H9 (cell line): ENCODE data around the gene CBLN3. TPM values are rescaled to one million over a fixed set of nuclear protein-coding genes. Genes with fewer than 3 reads are reported as not detected.

Experiments used
- DNase-seq: peaks from one replicate; pipeline ENCODE4 v3.0.0-alpha.2; 2017
- H2AFZ ChIP-seq: one replicate; pipeline ENCODE4 v1.6.1; 2013; ENCODE audit warnings: mild to moderate bottlenecking, low read length, control low read depth, moderate library complexity
- H2AK5ac ChIP-seq: 2 replicates; pipeline ENCODE4 v1.6.1; 2013; ENCODE audit warnings: low read length, control low read depth, mixed read lengths; ENCODE audit not compliant: insufficient read length
- H2BK120ac ChIP-seq: one replicate; pipeline ENCODE4 v1.6.1; 2013; ENCODE audit warnings: low read depth, mild to moderate bottlenecking, low read length, control low read depth, inconsistent platforms; ENCODE audit not compliant: poor library complexity, severe bottlenecking
- H2BK12ac ChIP-seq: 2 replicates; pipeline ENCODE4 v1.6.1; 2013; ENCODE audit warnings: low read length, control low read depth, mixed read lengths, low read depth; ENCODE audit not compliant: insufficient read length
- H2BK15ac ChIP-seq: 2 replicates; pipeline ENCODE4 v1.6.1; 2013; ENCODE audit warnings: low read depth, low read length, control low read depth
- H2BK20ac ChIP-seq: one replicate; pipeline ENCODE4 v1.6.1; 2013; ENCODE audit warnings: low read depth, mild to moderate bottlenecking, low read length, control low read depth, inconsistent platforms; ENCODE audit not compliant: poor library complexity, severe bottlenecking
- H2BK5ac ChIP-seq: 2 replicates; pipeline ENCODE4 v1.6.1; 2013; ENCODE audit warnings: low read length, control low read depth, mixed read lengths; ENCODE audit not compliant: insufficient read length
- H3K14ac ChIP-seq: 2 replicates; pipeline ENCODE4 v1.6.1; 2013; ENCODE audit warnings: low read length, control low read depth; ENCODE audit not compliant: insufficient read depth
- H3K18ac ChIP-seq: 2 replicates; pipeline ENCODE4 v1.6.1; 2013; ENCODE audit warnings: low read depth, mild to moderate bottlenecking, mixed read lengths, low read length, control low read depth; ENCODE audit not compliant: insufficient read length
- H3K23ac ChIP-seq: 2 replicates; pipeline ENCODE4 v1.6.1; 2013; ENCODE audit warnings: low read length, control low read depth, mixed read lengths, low read depth; ENCODE audit not compliant: insufficient read length
- H3K23me2 ChIP-seq: 2 replicates; pipeline ENCODE4 v1.6.1; 2013; ENCODE audit warnings: low read depth, mild to moderate bottlenecking, mixed read lengths, low read length, control low read depth; ENCODE audit not compliant: insufficient read length, poor library complexity, severe bottlenecking
- H3K27ac ChIP-seq: 2 replicates; pipeline ENCODE4 v1.5.1; 2013; ENCODE audit warnings: low read length, control low read depth, mixed read lengths, low read depth; ENCODE audit not compliant: insufficient read length
- H3K27me3 ChIP-seq: 2 replicates; pipeline ENCODE4 v1.6.1; 2013; ENCODE audit warnings: low read length, control low read depth, inconsistent platforms; ENCODE audit not compliant: insufficient read depth
- H3K4ac ChIP-seq: 2 replicates; pipeline ENCODE4 v1.6.1; 2013; ENCODE audit warnings: low read depth, mild to moderate bottlenecking, control low read depth, inconsistent platforms, low read length, moderate library complexity
- H3K4me1 ChIP-seq: 2 replicates; pipeline ENCODE4 v1.6.1; 2013; ENCODE audit warnings: low read length, control low read depth, inconsistent platforms; ENCODE audit not compliant: insufficient read depth
- H3K4me2 ChIP-seq: 2 replicates; pipeline ENCODE4 v1.6.1; 2013; ENCODE audit warnings: low read length, control low read depth, mixed read lengths; ENCODE audit not compliant: insufficient read length, insufficient read depth
- H3K56ac ChIP-seq: 2 replicates; pipeline ENCODE4 v1.6.1; 2013; ENCODE audit warnings: low read depth, mild to moderate bottlenecking, mixed read lengths, low read length, control low read depth; ENCODE audit not compliant: insufficient read length
- H3K79me1 ChIP-seq: 2 replicates; pipeline ENCODE4 v1.6.1; 2013; ENCODE audit warnings: low read depth, mild to moderate bottlenecking, moderate library complexity, low read length, control low read depth, inconsistent platforms; ENCODE audit not compliant: insufficient read depth, poor library complexity, severe bottlenecking
- H3K79me2 ChIP-seq: 2 replicates; pipeline ENCODE4 v1.6.1; 2013; ENCODE audit warnings: low read length, control low read depth, inconsistent platforms; ENCODE audit not compliant: insufficient read depth
- H3K9ac ChIP-seq: 2 replicates; pipeline ENCODE4 v1.6.1; 2013; ENCODE audit warnings: low read length, control low read depth, mixed read lengths; ENCODE audit not compliant: insufficient read length; ENCODE audit errors: extremely low read depth
- H3K9me3 ChIP-seq: one replicate; pipeline ENCODE4 v1.6.1; 2013; ENCODE audit warnings: low read depth, low read length, inconsistent platforms; ENCODE audit not compliant: control insufficient read depth
- H3T11ph ChIP-seq: one replicate; pipeline ENCODE4 v1.6.1; 2013; ENCODE audit warnings: mild to moderate bottlenecking, low read length, control low read depth, inconsistent platforms
- H4K20me1 ChIP-seq: one replicate; pipeline ENCODE4 v1.6.1; 2013; ENCODE audit not compliant: control insufficient read depth, insufficient read length, insufficient read depth
- H4K5ac ChIP-seq: 2 replicates; pipeline ENCODE4 v1.6.1; 2013; ENCODE audit warnings: low read depth, mild to moderate bottlenecking, mixed read lengths, low read length, control low read depth; ENCODE audit not compliant: insufficient read length
- H4K8ac ChIP-seq: replicated peaks from 2 replicates; pipeline ENCODE4 v1.6.1; 2013; ENCODE audit warnings: low read length, control low read depth, mixed read lengths, low read depth; ENCODE audit not compliant: insufficient read length
- H4K91ac ChIP-seq: 2 replicates; pipeline ENCODE4 v1.6.1; 2013; ENCODE audit warnings: low read depth, mild to moderate bottlenecking, moderate library complexity, mixed read lengths, low read length, control low read depth; ENCODE audit not compliant: insufficient read length
- H3K27ac Mint-ChIP-seq, 3 experiments: 2 replicates in 2 of 3; 3 replicates in 1 of 3; pipeline ENCODE4 v1.8.0; 2020 to 2021; ENCODE audit warnings: mixed read lengths in 3 of 3, mild to moderate bottlenecking in 1 of 3, moderate library complexity in 1 of 3
- H3K27me3 Mint-ChIP-seq: 2 replicates; pipeline ENCODE4 v1.8.0; 2021; ENCODE audit warnings: low read depth, mild to moderate bottlenecking, moderate library complexity, mixed read lengths
- H3K36me3 Mint-ChIP-seq, 3 experiments: 2 replicates in 2 of 3; 3 replicates in 1 of 3; pipeline ENCODE4 v1.8.0; 2020 to 2021; ENCODE audit warnings: low read depth in 3 of 3, mixed read lengths in 3 of 3; ENCODE audit not compliant: insufficient read depth in 1 of 3
- H3K4me1 Mint-ChIP-seq, 2 experiments: 2 replicates each; pipeline ENCODE4 v1.8.0; 2020; ENCODE audit warnings: mixed read lengths in 2 of 2
- H3K4me3 Mint-ChIP-seq, 2 experiments: 2 replicates in 1 of 2; 3 replicates in 1 of 2; pipeline ENCODE4 v1.8.0; 2020 to 2021; ENCODE audit warnings: mild to moderate bottlenecking in 2 of 2, mixed read lengths in 2 of 2, moderate library complexity in 1 of 2
- H3K9me3 Mint-ChIP-seq, 2 experiments: 2 replicates in 1 of 2; 3 replicates in 1 of 2; pipeline ENCODE4 v1.8.0; 2020; ENCODE audit warnings: mild to moderate bottlenecking in 2 of 2, mixed read lengths in 2 of 2, moderate library complexity in 1 of 2
- CTCF ChIP-seq: fragments of 200-600 bp; sonication (generic); conservative IDR thresholded peaks from 3 replicates; pipeline ENCODE4 v1.8.0; 2021; ENCODE audit warnings: antibody characterized with exemption, mild to moderate bottlenecking
- WGBS: extraction: QIAGEN DNeasy Blood & Tissue Kit; methylation state at CpG from one replicate; pipeline ENCODE4 v1.1.7; 2013; ENCODE audit warnings: missing lambda C conversion rate, low lambda C conversion rate, mixed read lengths; ENCODE audit not compliant: insufficient read length; ENCODE audit errors: extremely low coverage; 5-methylcytosine and 5-hydroxymethylcytosine counted together
- total RNA-seq: library from RNA; stranded (reverse); gene quantifications from 2 replicates; pipeline ENCODE4 v1.2.1, GENCODE V29; 2021

CBLN3 gene
- total RNA-seq, 1 experiment from 2014 or later = 0.39 TPM

GRCh38 chr14:24437736-24438067, 8.2 kb upstream of the CBLN3 start:
- no peaks in the 10 kb centered on the region; a peak in 1 of 5 replicates for H3K9me3 Mint-ChIP-seq
- H3K27me3 Mint-ChIP-seq = no peaks in the 10 kb centered on the region
- no peak overlapping the region for H2BK20ac ChIP-seq
- H3K4me1 ChIP-seq = no peaks in the 10 kb centered on the region
- no peak overlapping the region for H2BK5ac ChIP-seq
- H3K79me1 ChIP-seq = peaks cover 2% of the 10 kb centered on the region
- H3K4me2 ChIP-seq = no peak overlapping the region
- no peak overlapping the region for H3K9ac ChIP-seq
- no peak overlapping the region for H3K18ac ChIP-seq
- H3K9me3 ChIP-seq = no peaks in the 10 kb centered on the region
- H4K20me1 ChIP-seq = no peaks in the 10 kb centered on the region
- WGBS = no CpG with 5 or more reads among the region's 2 CpGs
- H3T11ph ChIP-seq = no peak overlapping the region
- no peaks in the 10 kb centered on the region for H3K27me3 ChIP-seq
- no peak overlapping the region for H2BK120ac ChIP-seq
- no peak overlapping the region for H3K56ac ChIP-seq
- peaks cover 19 to 60% (median 56%) of the 10 kb centered on the region in 3 experiments; a peak in 6 of 7 replicates for H3K36me3 Mint-ChIP-seq
- no peak overlapping the region for H3K4ac ChIP-seq
- no peak overlapping the region for H3K27ac ChIP-seq
- no peak for DNase-seq
- H3K4me3 Mint-ChIP-seq = no peak overlapping the region
- H3K14ac ChIP-seq = no peak overlapping the region
- no peak overlapping the region for H4K8ac ChIP-seq
- no peak for TF ChIP-seq CTCF
- no peak overlapping the region; a peak in 1 of 7 replicates for H3K27ac Mint-ChIP-seq
- H4K5ac ChIP-seq = no peak overlapping the region
- H4K91ac ChIP-seq = no peak overlapping the region
- H2BK15ac ChIP-seq = no peak overlapping the region
- no peak overlapping the region for H2BK12ac ChIP-seq
- no peak overlapping the region for H2AK5ac ChIP-seq
- H3K23me2 ChIP-seq = peaks cover 6% of the 10 kb centered on the region
- H3K23ac ChIP-seq = no peak overlapping the region
- no peak overlapping the region for H2AFZ ChIP-seq
- no peaks in the 10 kb centered on the region for H3K79me2 ChIP-seq
- peaks cover 11 to 12% of the 10 kb centered on the region in 2 experiments for H3K4me1 Mint-ChIP-seq
